Fibroblast of lung (primary cell): ENCODE measurements around the gene TSC22D2.

ENCODE experiments used
- CTCF ChIP-seq, 2 donors: IDR thresholded peaks in 1 of 2; conservative IDR thresholded peaks in 1 of 2; 1 replicate in 1 of 2; 2 replicates in 1 of 2; pipeline ENCODE4 v1.5.1; 2011 to 2012; ENCODE audit warnings: low read length in 2 of 2, control low read depth in 1 of 2, inconsistent platforms in 1 of 2, low read depth in 1 of 2, mild to moderate bottlenecking in 1 of 2
- EZH2 ChIP-seq: IDR thresholded peaks from 2 replicates; pipeline ENCODE4 v1.5.1; 2012; ENCODE audit warnings: low read length, control low read depth, mild to moderate bottlenecking; ENCODE audit errors: missing control alignments

DNA sequence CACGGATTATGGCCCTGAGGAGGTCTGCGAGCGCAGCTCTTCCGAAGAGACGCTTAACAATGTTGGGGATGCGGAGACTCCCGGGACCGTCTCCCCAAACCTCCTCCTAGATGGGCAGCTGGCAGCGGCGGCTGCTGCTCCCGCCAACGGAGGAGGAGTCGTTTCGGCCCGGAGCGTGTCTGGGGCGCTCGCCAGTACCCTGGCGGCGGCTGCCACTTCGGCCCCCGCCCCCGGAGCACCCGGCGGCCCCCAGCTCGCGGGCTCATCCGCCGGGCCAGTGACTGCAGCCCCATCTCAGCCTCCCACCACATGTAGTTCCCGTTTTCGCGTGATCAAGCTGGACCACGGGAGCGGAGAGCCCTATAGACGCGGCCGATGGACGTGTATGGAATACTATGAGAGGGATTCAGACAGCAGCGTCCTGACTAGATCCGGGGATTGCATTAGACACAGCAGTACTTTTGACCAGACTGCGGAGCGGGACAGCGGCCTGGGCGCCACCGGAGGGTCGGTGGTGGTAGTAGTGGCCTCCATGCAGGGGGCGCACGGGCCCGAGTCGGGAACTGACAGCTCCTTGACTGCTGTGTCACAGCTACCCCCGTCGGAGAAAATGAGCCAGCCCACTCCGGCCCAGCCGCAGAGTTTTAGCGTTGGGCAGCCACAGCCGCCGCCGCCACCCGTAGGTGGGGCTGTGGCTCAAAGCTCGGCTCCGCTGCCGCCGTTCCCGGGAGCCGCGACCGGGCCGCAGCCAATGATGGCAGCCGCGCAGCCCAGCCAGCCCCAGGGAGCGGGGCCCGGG lies 1.6 kb downstream of the TSC22D2 start:
- TF ChIP-seq CTCF (conservative IDR thresholded peaks at IDR 0.05 in 1 of 2, IDR thresholded peaks at IDR 0.05 in 1 of 2; ENCODE audit: low read depth in 1 of 2, low read length in 2 of 2) (peak in 1 of 2 donors; percentile 32), EZH2 (no peak)
